Stimulated activated CD4-positive, alpha-beta T cell treated with anti-CD3 and anti-CD28 coated beads, Interleukin-4, amount 100 ng/mL, for 48 hours (primary cell): ENCODE data around the gene MRPL18.

Experiments used
- DNase-seq, 2 donors: peaks; one replicate each; pipeline ENCODE4 v3.0.0-alpha.2; 2020; ENCODE audit warnings: low read depth in 2 of 2

The MRPL18 gene

DNA sequence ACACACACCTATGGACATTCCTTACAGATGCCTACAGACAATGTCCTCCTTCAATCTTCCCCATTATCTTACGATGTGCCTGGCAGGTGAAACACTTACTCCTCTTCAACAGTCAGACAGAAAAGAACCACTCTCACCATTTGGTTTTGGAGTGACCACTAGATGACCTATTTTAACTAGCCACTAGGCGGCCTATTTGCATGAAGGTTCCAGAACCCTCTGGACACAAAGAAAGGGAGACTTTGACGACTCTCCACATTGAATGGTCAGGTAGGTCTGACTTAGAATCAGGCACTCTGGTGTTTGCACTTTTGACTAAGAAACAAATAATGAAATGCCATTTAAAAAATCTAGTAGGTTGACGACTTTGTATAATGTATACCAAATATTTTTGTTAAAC lies 51.8 kb downstream of the MRPL18 start:
- no peak for DNase-seq

- DNase-seq = no peak
These were observed 54.7 kb downstream of the MRPL18 start for GRCh38 chr6:159844737-159845645.
